H9 (cell line): ENCODE data around the gene PRLH. TPM values are rescaled to one million over a fixed set of nuclear protein-coding genes. Genes with fewer than 3 reads are reported as not detected.

Experiments used
- DNase-seq: peaks from one replicate; pipeline ENCODE4 v3.0.0-alpha.2; 2017
- H2AFZ ChIP-seq: one replicate; pipeline ENCODE4 v1.6.1; 2013; ENCODE audit warnings: mild to moderate bottlenecking, low read length, control low read depth, moderate library complexity
- H2AK5ac ChIP-seq: 2 replicates; pipeline ENCODE4 v1.6.1; 2013; ENCODE audit warnings: low read length, control low read depth, mixed read lengths; ENCODE audit not compliant: insufficient read length
- H2BK120ac ChIP-seq: one replicate; pipeline ENCODE4 v1.6.1; 2013; ENCODE audit warnings: low read depth, mild to moderate bottlenecking, low read length, control low read depth, inconsistent platforms; ENCODE audit not compliant: poor library complexity, severe bottlenecking
- H2BK12ac ChIP-seq: 2 replicates; pipeline ENCODE4 v1.6.1; 2013; ENCODE audit warnings: low read length, control low read depth, mixed read lengths, low read depth; ENCODE audit not compliant: insufficient read length
- H2BK15ac ChIP-seq: 2 replicates; pipeline ENCODE4 v1.6.1; 2013; ENCODE audit warnings: low read depth, low read length, control low read depth
- H2BK20ac ChIP-seq: one replicate; pipeline ENCODE4 v1.6.1; 2013; ENCODE audit warnings: low read depth, mild to moderate bottlenecking, low read length, control low read depth, inconsistent platforms; ENCODE audit not compliant: poor library complexity, severe bottlenecking
- H2BK5ac ChIP-seq: 2 replicates; pipeline ENCODE4 v1.6.1; 2013; ENCODE audit warnings: low read length, control low read depth, mixed read lengths; ENCODE audit not compliant: insufficient read length
- H3K14ac ChIP-seq: 2 replicates; pipeline ENCODE4 v1.6.1; 2013; ENCODE audit warnings: low read length, control low read depth; ENCODE audit not compliant: insufficient read depth
- H3K18ac ChIP-seq: 2 replicates; pipeline ENCODE4 v1.6.1; 2013; ENCODE audit warnings: low read depth, mild to moderate bottlenecking, mixed read lengths, low read length, control low read depth; ENCODE audit not compliant: insufficient read length
- H3K23ac ChIP-seq: 2 replicates; pipeline ENCODE4 v1.6.1; 2013; ENCODE audit warnings: low read length, control low read depth, mixed read lengths, low read depth; ENCODE audit not compliant: insufficient read length
- H3K23me2 ChIP-seq: 2 replicates; pipeline ENCODE4 v1.6.1; 2013; ENCODE audit warnings: low read depth, mild to moderate bottlenecking, mixed read lengths, low read length, control low read depth; ENCODE audit not compliant: insufficient read length, poor library complexity, severe bottlenecking
- H3K27ac ChIP-seq: 2 replicates; pipeline ENCODE4 v1.5.1; 2013; ENCODE audit warnings: low read length, control low read depth, mixed read lengths, low read depth; ENCODE audit not compliant: insufficient read length
- H3K27me3 ChIP-seq: 2 replicates; pipeline ENCODE4 v1.6.1; 2013; ENCODE audit warnings: low read length, control low read depth, inconsistent platforms; ENCODE audit not compliant: insufficient read depth
- H3K4ac ChIP-seq: 2 replicates; pipeline ENCODE4 v1.6.1; 2013; ENCODE audit warnings: low read depth, mild to moderate bottlenecking, control low read depth, inconsistent platforms, low read length, moderate library complexity
- H3K4me1 ChIP-seq: 2 replicates; pipeline ENCODE4 v1.6.1; 2013; ENCODE audit warnings: low read length, control low read depth, inconsistent platforms; ENCODE audit not compliant: insufficient read depth
- H3K4me2 ChIP-seq: 2 replicates; pipeline ENCODE4 v1.6.1; 2013; ENCODE audit warnings: low read length, control low read depth, mixed read lengths; ENCODE audit not compliant: insufficient read length, insufficient read depth
- H3K56ac ChIP-seq: 2 replicates; pipeline ENCODE4 v1.6.1; 2013; ENCODE audit warnings: low read depth, mild to moderate bottlenecking, mixed read lengths, low read length, control low read depth; ENCODE audit not compliant: insufficient read length
- H3K79me1 ChIP-seq: 2 replicates; pipeline ENCODE4 v1.6.1; 2013; ENCODE audit warnings: low read depth, mild to moderate bottlenecking, moderate library complexity, low read length, control low read depth, inconsistent platforms; ENCODE audit not compliant: insufficient read depth, poor library complexity, severe bottlenecking
- H3K79me2 ChIP-seq: 2 replicates; pipeline ENCODE4 v1.6.1; 2013; ENCODE audit warnings: low read length, control low read depth, inconsistent platforms; ENCODE audit not compliant: insufficient read depth
- H3K9ac ChIP-seq: 2 replicates; pipeline ENCODE4 v1.6.1; 2013; ENCODE audit warnings: low read length, control low read depth, mixed read lengths; ENCODE audit not compliant: insufficient read length; ENCODE audit errors: extremely low read depth
- H3K9me3 ChIP-seq: one replicate; pipeline ENCODE4 v1.6.1; 2013; ENCODE audit warnings: low read depth, low read length, inconsistent platforms; ENCODE audit not compliant: control insufficient read depth
- H3T11ph ChIP-seq: one replicate; pipeline ENCODE4 v1.6.1; 2013; ENCODE audit warnings: mild to moderate bottlenecking, low read length, control low read depth, inconsistent platforms
- H4K20me1 ChIP-seq: one replicate; pipeline ENCODE4 v1.6.1; 2013; ENCODE audit not compliant: control insufficient read depth, insufficient read length, insufficient read depth
- H4K5ac ChIP-seq: 2 replicates; pipeline ENCODE4 v1.6.1; 2013; ENCODE audit warnings: low read depth, mild to moderate bottlenecking, mixed read lengths, low read length, control low read depth; ENCODE audit not compliant: insufficient read length
- H4K8ac ChIP-seq: replicated peaks from 2 replicates; pipeline ENCODE4 v1.6.1; 2013; ENCODE audit warnings: low read length, control low read depth, mixed read lengths, low read depth; ENCODE audit not compliant: insufficient read length
- H4K91ac ChIP-seq: 2 replicates; pipeline ENCODE4 v1.6.1; 2013; ENCODE audit warnings: low read depth, mild to moderate bottlenecking, moderate library complexity, mixed read lengths, low read length, control low read depth; ENCODE audit not compliant: insufficient read length
- H3K27ac Mint-ChIP-seq, 3 experiments: 2 replicates in 2 of 3; 3 replicates in 1 of 3; pipeline ENCODE4 v1.8.0; 2020 to 2021; ENCODE audit warnings: mixed read lengths in 3 of 3, mild to moderate bottlenecking in 1 of 3, moderate library complexity in 1 of 3
- H3K27me3 Mint-ChIP-seq: 2 replicates; pipeline ENCODE4 v1.8.0; 2021; ENCODE audit warnings: low read depth, mild to moderate bottlenecking, moderate library complexity, mixed read lengths
- H3K36me3 Mint-ChIP-seq, 3 experiments: 2 replicates in 2 of 3; 3 replicates in 1 of 3; pipeline ENCODE4 v1.8.0; 2020 to 2021; ENCODE audit warnings: low read depth in 3 of 3, mixed read lengths in 3 of 3; ENCODE audit not compliant: insufficient read depth in 1 of 3
- H3K4me1 Mint-ChIP-seq, 2 experiments: 2 replicates each; pipeline ENCODE4 v1.8.0; 2020; ENCODE audit warnings: mixed read lengths in 2 of 2
- H3K4me3 Mint-ChIP-seq, 2 experiments: 2 replicates in 1 of 2; 3 replicates in 1 of 2; pipeline ENCODE4 v1.8.0; 2020 to 2021; ENCODE audit warnings: mild to moderate bottlenecking in 2 of 2, mixed read lengths in 2 of 2, moderate library complexity in 1 of 2
- H3K9me3 Mint-ChIP-seq, 2 experiments: 2 replicates in 1 of 2; 3 replicates in 1 of 2; pipeline ENCODE4 v1.8.0; 2020; ENCODE audit warnings: mild to moderate bottlenecking in 2 of 2, mixed read lengths in 2 of 2, moderate library complexity in 1 of 2
- WGBS: extraction: QIAGEN DNeasy Blood & Tissue Kit; methylation state at CpG from one replicate; pipeline ENCODE4 v1.1.7; 2013; ENCODE audit warnings: missing lambda C conversion rate, low lambda C conversion rate, mixed read lengths; ENCODE audit not compliant: insufficient read length; ENCODE audit errors: extremely low coverage; 5-methylcytosine and 5-hydroxymethylcytosine counted together
- total RNA-seq: library from RNA; stranded (reverse); gene quantifications from 2 replicates; pipeline ENCODE4 v1.2.1, GENCODE V29; 2021
- TF ChIP-seq, protein P1 (sequence below): fragments of 200-600 bp; sonication (generic); conservative IDR thresholded peaks from 3 replicates; pipeline ENCODE4 v1.8.0; 2021; ENCODE audit warnings: antibody characterized with exemption, mild to moderate bottlenecking

PRLH gene
- total RNA-seq, 1 experiment from 2014 or later = not detected

DNA sequence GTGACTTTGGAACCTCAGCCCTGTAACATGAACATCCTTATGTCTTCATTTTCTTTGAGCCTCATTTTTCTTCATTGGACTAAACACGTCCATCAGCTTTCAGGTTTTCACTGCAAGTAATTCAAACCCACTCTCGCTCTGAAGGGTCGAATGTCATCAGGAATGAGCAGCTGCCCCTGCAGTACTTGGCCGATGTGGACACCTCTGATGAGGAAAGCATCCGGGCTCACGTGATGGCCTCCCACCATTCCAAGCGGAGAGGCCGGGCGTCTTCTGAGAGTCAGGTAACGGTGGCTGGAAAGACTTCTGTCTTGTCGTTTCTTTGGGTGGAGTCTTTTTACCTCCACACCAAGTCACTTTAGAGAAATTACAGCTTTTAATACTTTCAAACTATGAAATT is 39.1 kb upstream of the PRLH start:
- H3K4ac ChIP-seq = no peak overlapping the region
- H3K4me2 ChIP-seq = no peak overlapping the region
- H3K23me2 ChIP-seq = no peaks in the 10 kb centered on the region
- DNase-seq = no peak
- H3K14ac ChIP-seq = no peak overlapping the region
- no peak overlapping the region for H3K27ac ChIP-seq
- H3K4me1 ChIP-seq = no peaks in the 10 kb centered on the region
- no peak overlapping the region for H2BK120ac ChIP-seq
- no peak overlapping the region for H3T11ph ChIP-seq
- no CpG with 5 or more reads among the region's 11 CpGs for WGBS
- H3K36me3 Mint-ChIP-seq = no peaks in the 10 kb centered on the region; a peak in 2 of 7 replicates
- H3K56ac ChIP-seq = no peak overlapping the region
- no peak overlapping the region for H3K27ac Mint-ChIP-seq
- H4K5ac ChIP-seq = no peak overlapping the region
- H3K4me1 Mint-ChIP-seq = peaks cover 5 to 6% of the 10 kb centered on the region in 2 experiments
- H2BK5ac ChIP-seq = no peak overlapping the region
- H3K27me3 Mint-ChIP-seq = peaks cover 11% of the 10 kb centered on the region
- no peak overlapping the region for H3K4me3 Mint-ChIP-seq
- H3K9ac ChIP-seq = no peak overlapping the region
- H2BK15ac ChIP-seq = no peak overlapping the region
- H4K20me1 ChIP-seq = no peaks in the 10 kb centered on the region
- no peaks in the 10 kb centered on the region for H3K79me2 ChIP-seq
- no peak overlapping the region for H4K8ac ChIP-seq
- no peak overlapping the region for H4K91ac ChIP-seq
- no peak overlapping the region for H2AFZ ChIP-seq
- no peak overlapping the region for H3K23ac ChIP-seq
- no peaks in the 10 kb centered on the region for H3K9me3 ChIP-seq
- TF ChIP-seq, protein P1, sequence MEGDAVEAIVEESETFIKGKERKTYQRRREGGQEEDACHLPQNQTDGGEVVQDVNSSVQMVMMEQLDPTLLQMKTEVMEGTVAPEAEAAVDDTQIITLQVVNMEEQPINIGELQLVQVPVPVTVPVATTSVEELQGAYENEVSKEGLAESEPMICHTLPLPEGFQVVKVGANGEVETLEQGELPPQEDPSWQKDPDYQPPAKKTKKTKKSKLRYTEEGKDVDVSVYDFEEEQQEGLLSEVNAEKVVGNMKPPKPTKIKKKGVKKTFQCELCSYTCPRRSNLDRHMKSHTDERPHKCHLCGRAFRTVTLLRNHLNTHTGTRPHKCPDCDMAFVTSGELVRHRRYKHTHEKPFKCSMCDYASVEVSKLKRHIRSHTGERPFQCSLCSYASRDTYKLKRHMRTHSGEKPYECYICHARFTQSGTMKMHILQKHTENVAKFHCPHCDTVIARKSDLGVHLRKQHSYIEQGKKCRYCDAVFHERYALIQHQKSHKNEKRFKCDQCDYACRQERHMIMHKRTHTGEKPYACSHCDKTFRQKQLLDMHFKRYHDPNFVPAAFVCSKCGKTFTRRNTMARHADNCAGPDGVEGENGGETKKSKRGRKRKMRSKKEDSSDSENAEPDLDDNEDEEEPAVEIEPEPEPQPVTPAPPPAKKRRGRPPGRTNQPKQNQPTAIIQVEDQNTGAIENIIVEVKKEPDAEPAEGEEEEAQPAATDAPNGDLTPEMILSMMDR = no peak
- H3K18ac ChIP-seq = no peak overlapping the region
- H2BK12ac ChIP-seq = no peak overlapping the region
- H3K79me1 ChIP-seq = no peaks in the 10 kb centered on the region
- H3K9me3 Mint-ChIP-seq = no peaks in the 10 kb centered on the region
- no peaks in the 10 kb centered on the region for H3K27me3 ChIP-seq
- no peak overlapping the region for H2BK20ac ChIP-seq
- H2AK5ac ChIP-seq = no peak overlapping the region
